SK-N-SH treated with all-trans-retinoic acid at 6 μM for 48 hours (cell line): ENCODE data around the gene SMIM26.

Experiments used
- ATAC-seq: fragments of 200-7000 bp; cut with Tn5 transposase; 3 replicates; pipeline ENCODE4 v1.9.1; 2020; ENCODE audit warnings: mild to moderate bottlenecking, moderate library complexity
- ARNTL ChIP-seq: fragments of 450-650 bp; formaldehyde crosslinking; IDR thresholded peaks from 2 replicates; pipeline ENCODE4 v1.5.0; 2020; ENCODE audit warnings: low read depth, mild to moderate bottlenecking, moderate library complexity, borderline replicate concordance
- BACH2 ChIP-seq: fragments of 250-450 bp; sonication (Bioruptor Pico); IDR thresholded peaks from 2 replicates; pipeline ENCODE4 v1.9.0; 2021; ENCODE audit warnings: mild to moderate bottlenecking, borderline replicate concordance
- CSDC2 ChIP-seq: fragments of 250-450 bp; sonication (Bioruptor Pico); IDR thresholded peaks from 2 replicates; pipeline ENCODE4 v1.5.0; 2020; ENCODE audit warnings: mild to moderate bottlenecking, moderate library complexity
- ESRRG ChIP-seq: fragments of 250-450 bp; sonication (Bioruptor Pico); IDR thresholded peaks from 2 replicates; pipeline ENCODE4 v1.6.1; 2021; ENCODE audit warnings: mild to moderate bottlenecking
- GLIS3 ChIP-seq: fragments of 250-450 bp; sonication (Bioruptor Pico); IDR thresholded peaks from 2 replicates; pipeline ENCODE4 v1.5.0; 2020; ENCODE audit warnings: mild to moderate bottlenecking, moderate library complexity
- ISL1 ChIP-seq: fragments of 250-450 bp; sonication (Bioruptor Pico); IDR thresholded peaks from 2 replicates; pipeline ENCODE4 v2.1.2; 2022; ENCODE audit warnings: mild to moderate bottlenecking, moderate library complexity
- PPARA ChIP-seq: fragments of 250-450 bp; sonication (Bioruptor Pico); IDR thresholded peaks from 2 replicates; pipeline ENCODE4 v1.5.0; 2020; ENCODE audit warnings: mild to moderate bottlenecking, borderline replicate concordance
- RARB ChIP-seq: fragments of 250-450 bp; sonication (Bioruptor Pico); IDR thresholded peaks from 2 replicates; pipeline ENCODE4 v1.8.0; 2021; ENCODE audit warnings: mild to moderate bottlenecking, moderate library complexity
- SNAI2 ChIP-seq: fragments of 250-450 bp; sonication (Bioruptor Pico); IDR thresholded peaks from 2 replicates; pipeline ENCODE4 v1.5.0; 2020; ENCODE audit warnings: mild to moderate bottlenecking, moderate library complexity
- TCF4 ChIP-seq: fragments of 250-450 bp; sonication (Bioruptor Pico); IDR thresholded peaks from 2 replicates; pipeline ENCODE4 v1.8.0; 2021; ENCODE audit warnings: mild to moderate bottlenecking, moderate library complexity, borderline replicate concordance
- ZC3H10 ChIP-seq: fragments of 250-450 bp; sonication (Bioruptor Pico); IDR thresholded peaks from 2 replicates; pipeline ENCODE4 v1.5.1; 2021; ENCODE audit warnings: mild to moderate bottlenecking, moderate library complexity
- ZFP3 ChIP-seq: fragments of 250-450 bp; sonication (Bioruptor Pico); IDR thresholded peaks from 2 replicates; pipeline ENCODE4 v1.5.0; 2020; ENCODE audit warnings: mild to moderate bottlenecking, moderate library complexity
- ZFP30 ChIP-seq: fragments of 450-650 bp; formaldehyde crosslinking; IDR thresholded peaks from 2 replicates; pipeline ENCODE4 v1.5.0; 2022; ENCODE audit warnings: mild to moderate bottlenecking, moderate library complexity
- ZNF565 ChIP-seq: fragments of 450-650 bp; formaldehyde crosslinking; conservative IDR thresholded peaks from 2 replicates; pipeline ENCODE4 v1.5.0; 2020; ENCODE audit warnings: low read depth, mild to moderate bottlenecking, moderate library complexity
- ZNF70 ChIP-seq: fragments of 450-650 bp; formaldehyde crosslinking; IDR thresholded peaks from 2 replicates; pipeline ENCODE4 v1.5.0; 2020; ENCODE audit warnings: mild to moderate bottlenecking, moderate library complexity
- ZNF8 ChIP-seq: fragments of 450-650 bp; formaldehyde crosslinking; IDR thresholded peaks from 2 replicates; pipeline ENCODE4 v1.5.0; 2020; ENCODE audit warnings: mild to moderate bottlenecking, moderate library complexity
- TF ChIP-seq, protein P1 (sequence below): fragments of 250-450 bp; sonication (Bioruptor Pico); IDR thresholded peaks from 2 replicates; pipeline ENCODE4 v1.5.1; 2021; ENCODE audit warnings: mild to moderate bottlenecking, moderate library complexity
- TF ChIP-seq, protein P2 (sequence below): fragments of 250-450 bp; sonication (Bioruptor Pico); IDR thresholded peaks from 2 replicates; pipeline ENCODE4 v1.5.1; 2020; ENCODE audit warnings: low read depth, mild to moderate bottlenecking, moderate library complexity
- TF ChIP-seq, protein P3 (sequence below): fragments of 250-450 bp; sonication (Bioruptor Pico); IDR thresholded peaks from 2 replicates; pipeline ENCODE4 v1.8.0; 2020; ENCODE audit warnings: mild to moderate bottlenecking, moderate library complexity, borderline replicate concordance
- TF ChIP-seq, protein P4 (sequence below): fragments of 250-450 bp; sonication (Bioruptor Pico); IDR thresholded peaks from 2 replicates; pipeline ENCODE4 v1.5.0; 2020; ENCODE audit warnings: mild to moderate bottlenecking, moderate library complexity
- TF ChIP-seq, protein P5 (sequence below): fragments of 250-450 bp; sonication (Bioruptor Pico); IDR thresholded peaks from 2 replicates; pipeline ENCODE4 v1.8.0; 2021; ENCODE audit warnings: low read depth, mild to moderate bottlenecking, moderate library complexity, borderline replicate concordance

The SMIM26 gene

DNA sequence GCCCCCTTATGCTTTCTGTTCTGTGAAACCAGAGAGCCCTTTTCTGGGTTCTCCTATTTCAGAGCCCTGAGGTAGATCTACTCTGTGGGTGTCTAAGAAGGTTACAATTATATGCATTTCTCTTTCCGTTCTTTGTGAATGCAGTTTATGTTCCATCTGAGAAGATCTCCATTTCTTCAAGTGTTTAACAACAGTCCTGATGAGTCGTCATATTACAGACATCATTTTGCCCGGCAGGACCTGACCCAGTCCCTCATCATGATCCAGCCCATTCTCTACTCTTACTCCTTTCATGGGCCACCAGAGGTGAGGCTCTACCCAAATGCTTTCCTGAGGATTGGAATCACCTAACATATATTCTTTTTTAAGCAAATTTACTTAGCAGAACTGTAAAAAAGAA, 18.8 kb upstream of the SMIM26 start:
- ATAC-seq = no peak
- TF ChIP-seq, protein P1, sequence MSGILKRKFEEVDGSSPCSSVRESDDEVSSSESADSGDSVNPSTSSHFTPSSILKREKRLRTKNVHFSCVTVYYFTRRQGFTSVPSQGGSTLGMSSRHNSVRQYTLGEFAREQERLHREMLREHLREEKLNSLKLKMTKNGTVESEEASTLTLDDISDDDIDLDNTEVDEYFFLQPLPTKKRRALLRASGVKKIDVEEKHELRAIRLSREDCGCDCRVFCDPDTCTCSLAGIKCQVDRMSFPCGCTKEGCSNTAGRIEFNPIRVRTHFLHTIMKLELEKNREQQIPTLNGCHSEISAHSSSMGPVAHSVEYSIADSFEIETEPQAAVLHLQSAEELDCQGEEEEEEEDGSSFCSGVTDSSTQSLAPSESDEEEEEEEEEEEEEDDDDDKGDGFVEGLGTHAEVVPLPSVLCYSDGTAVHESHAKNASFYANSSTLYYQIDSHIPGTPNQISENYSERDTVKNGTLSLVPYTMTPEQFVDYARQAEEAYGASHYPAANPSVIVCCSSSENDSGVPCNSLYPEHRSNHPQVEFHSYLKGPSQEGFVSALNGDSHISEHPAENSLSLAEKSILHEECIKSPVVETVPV = no peak
- TF ChIP-seq ZFP3 (CRISPR knock-in tag) (no peak), ZNF70 (CRISPR knock-in tag) (no peak), TCF4 (CRISPR knock-in tag) (no peak)

DNA sequence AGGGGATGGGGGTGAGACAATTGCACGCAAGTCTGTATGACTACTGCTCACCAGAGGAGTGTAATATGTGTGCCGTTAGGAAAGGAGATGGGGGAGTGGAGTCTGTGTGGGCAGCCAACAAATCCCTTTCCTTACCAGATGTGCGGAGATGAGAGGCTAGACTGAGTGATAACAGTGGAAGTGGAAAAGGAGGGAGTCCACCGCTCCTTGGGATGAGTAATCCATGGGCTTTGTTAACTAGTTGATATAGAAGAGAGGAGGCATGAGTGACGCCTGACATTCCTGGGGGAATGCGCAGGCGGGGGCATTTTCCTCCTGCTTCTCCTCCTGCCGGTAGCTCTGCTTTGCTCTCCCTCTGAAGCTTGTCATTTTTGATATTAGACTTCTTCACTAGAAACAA, 13.5 kb upstream of the SMIM26 start:
- TF ChIP-seq ARNTL = no peak
- TF ChIP-seq, protein P2, sequence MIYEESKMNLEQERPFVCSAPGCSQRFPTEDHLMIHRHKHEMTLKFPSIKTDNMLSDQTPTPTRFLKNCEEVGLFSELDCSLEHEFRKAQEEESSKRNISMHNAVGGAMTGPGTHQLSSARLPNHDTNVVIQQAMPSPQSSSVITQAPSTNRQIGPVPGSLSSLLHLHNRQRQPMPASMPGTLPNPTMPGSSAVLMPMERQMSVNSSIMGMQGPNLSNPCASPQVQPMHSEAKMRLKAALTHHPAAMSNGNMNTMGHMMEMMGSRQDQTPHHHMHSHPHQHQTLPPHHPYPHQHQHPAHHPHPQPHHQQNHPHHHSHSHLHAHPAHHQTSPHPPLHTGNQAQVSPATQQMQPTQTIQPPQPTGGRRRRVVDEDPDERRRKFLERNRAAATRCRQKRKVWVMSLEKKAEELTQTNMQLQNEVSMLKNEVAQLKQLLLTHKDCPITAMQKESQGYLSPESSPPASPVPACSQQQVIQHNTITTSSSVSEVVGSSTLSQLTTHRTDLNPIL (CRISPR knock-in tag) = no peak
- no peak for TF ChIP-seq CSDC2
- TF ChIP-seq ZFP3 (CRISPR knock-in tag) = no peak
- no peak for TF ChIP-seq TCF4 (CRISPR knock-in tag)
- no peak for TF ChIP-seq ESRRG (CRISPR knock-in tag)
- TF ChIP-seq GLIS3 = no peak
- TF ChIP-seq, protein P1 = no peak
- TF ChIP-seq RARB = no peak
- no peak for TF ChIP-seq PPARA
- TF ChIP-seq, protein P3, sequence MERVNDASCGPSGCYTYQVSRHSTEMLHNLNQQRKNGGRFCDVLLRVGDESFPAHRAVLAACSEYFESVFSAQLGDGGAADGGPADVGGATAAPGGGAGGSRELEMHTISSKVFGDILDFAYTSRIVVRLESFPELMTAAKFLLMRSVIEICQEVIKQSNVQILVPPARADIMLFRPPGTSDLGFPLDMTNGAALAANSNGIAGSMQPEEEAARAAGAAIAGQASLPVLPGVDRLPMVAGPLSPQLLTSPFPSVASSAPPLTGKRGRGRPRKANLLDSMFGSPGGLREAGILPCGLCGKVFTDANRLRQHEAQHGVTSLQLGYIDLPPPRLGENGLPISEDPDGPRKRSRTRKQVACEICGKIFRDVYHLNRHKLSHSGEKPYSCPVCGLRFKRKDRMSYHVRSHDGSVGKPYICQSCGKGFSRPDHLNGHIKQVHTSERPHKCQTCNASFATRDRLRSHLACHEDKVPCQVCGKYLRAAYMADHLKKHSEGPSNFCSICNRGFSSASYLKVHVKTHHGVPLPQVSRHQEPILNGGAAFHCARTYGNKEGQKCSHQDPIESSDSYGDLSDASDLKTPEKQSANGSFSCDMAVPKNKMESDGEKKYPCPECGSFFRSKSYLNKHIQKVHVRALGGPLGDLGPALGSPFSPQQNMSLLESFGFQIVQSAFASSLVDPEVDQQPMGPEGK (CRISPR knock-in tag) = no peak
- TF ChIP-seq BACH2 = no peak
- no peak for TF ChIP-seq ISL1
- TF ChIP-seq, protein P4, sequence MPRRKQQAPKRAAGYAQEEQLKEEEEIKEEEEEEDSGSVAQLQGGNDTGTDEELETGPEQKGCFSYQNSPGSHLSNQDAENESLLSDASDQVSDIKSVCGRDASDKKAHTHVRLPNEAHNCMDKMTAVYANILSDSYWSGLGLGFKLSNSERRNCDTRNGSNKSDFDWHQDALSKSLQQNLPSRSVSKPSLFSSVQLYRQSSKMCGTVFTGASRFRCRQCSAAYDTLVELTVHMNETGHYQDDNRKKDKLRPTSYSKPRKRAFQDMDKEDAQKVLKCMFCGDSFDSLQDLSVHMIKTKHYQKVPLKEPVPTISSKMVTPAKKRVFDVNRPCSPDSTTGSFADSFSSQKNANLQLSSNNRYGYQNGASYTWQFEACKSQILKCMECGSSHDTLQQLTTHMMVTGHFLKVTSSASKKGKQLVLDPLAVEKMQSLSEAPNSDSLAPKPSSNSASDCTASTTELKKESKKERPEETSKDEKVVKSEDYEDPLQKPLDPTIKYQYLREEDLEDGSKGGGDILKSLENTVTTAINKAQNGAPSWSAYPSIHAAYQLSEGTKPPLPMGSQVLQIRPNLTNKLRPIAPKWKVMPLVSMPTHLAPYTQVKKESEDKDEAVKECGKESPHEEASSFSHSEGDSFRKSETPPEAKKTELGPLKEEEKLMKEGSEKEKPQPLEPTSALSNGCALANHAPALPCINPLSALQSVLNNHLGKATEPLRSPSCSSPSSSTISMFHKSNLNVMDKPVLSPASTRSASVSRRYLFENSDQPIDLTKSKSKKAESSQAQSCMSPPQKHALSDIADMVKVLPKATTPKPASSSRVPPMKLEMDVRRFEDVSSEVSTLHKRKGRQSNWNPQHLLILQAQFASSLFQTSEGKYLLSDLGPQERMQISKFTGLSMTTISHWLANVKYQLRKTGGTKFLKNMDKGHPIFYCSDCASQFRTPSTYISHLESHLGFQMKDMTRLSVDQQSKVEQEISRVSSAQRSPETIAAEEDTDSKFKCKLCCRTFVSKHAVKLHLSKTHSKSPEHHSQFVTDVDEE (CRISPR knock-in tag) = no peak
- TF ChIP-seq SNAI2 (CRISPR knock-in tag) = no peak
- TF ChIP-seq ZC3H10 (CRISPR knock-in tag) = no peak
- TF ChIP-seq ZFP30 (CRISPR knock-in tag) = no peak
- TF ChIP-seq ZNF565 (CRISPR knock-in tag) = no peak
- no peak for ATAC-seq

DNA sequence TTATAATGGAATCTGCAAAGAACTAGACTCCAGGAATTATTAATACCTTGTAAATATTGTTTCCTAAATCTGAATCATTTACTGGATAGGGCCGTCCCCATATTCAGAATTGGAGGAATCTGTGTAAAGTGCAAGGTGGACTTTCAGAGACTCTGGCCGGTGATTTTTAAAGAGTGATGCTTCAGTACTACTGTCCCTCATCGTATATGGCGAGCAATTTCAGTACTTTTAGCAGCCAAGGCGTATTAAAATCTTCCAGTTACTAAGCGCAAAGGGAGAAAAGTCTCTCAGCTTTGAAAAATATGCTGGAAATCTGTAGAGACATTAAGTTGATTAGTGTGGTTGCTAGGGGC, 483 bp downstream of the SMIM26 start:
- TF ChIP-seq RARB = no peak
- no peak for TF ChIP-seq PPARA
- no peak for TF ChIP-seq ESRRG (CRISPR knock-in tag)
- no peak for TF ChIP-seq BACH2
- TF ChIP-seq TCF4 (CRISPR knock-in tag) = no peak
- TF ChIP-seq ZNF8 (CRISPR knock-in tag) = no peak
- TF ChIP-seq CSDC2 = no peak
- TF ChIP-seq, protein P2 (CRISPR knock-in tag) = no peak
- TF ChIP-seq, protein P1 = no peak
- TF ChIP-seq, protein P5, sequence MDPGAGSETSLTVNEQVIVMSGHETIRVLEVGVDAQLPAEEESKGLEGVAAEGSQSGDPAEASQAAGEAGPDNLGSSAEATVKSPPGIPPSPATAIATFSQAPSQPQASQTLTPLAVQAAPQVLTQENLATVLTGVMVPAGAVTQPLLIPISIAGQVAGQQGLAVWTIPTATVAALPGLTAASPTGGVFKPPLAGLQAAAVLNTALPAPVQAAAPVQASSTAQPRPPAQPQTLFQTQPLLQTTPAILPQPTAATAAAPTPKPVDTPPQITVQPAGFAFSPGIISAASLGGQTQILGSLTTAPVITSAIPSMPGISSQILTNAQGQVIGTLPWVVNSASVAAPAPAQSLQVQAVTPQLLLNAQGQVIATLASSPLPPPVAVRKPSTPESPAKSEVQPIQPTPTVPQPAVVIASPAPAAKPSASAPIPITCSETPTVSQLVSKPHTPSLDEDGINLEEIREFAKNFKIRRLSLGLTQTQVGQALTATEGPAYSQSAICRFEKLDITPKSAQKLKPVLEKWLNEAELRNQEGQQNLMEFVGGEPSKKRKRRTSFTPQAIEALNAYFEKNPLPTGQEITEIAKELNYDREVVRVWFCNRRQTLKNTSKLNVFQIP (CRISPR knock-in tag) = no peak
- no peak for TF ChIP-seq GLIS3
- peak; percentile 61 for ATAC-seq
